Chondrocyte (in vitro differentiated cells): ENCODE measurements around the gene PSTPIP1. TPM values are rescaled to one million over a fixed set of nuclear protein-coding genes. Genes with fewer than 3 reads are reported as not detected.
A peak's percentile ranks its signal among the peaks of the same experiment; 100 is the strongest.

ENCODE experiments used
- DNase-seq: peaks from one replicate; pipeline ENCODE4 v3.0.0; 2021; ENCODE audit warnings: mixed read lengths, low spot score
- H3K27ac Mint-ChIP-seq: one replicate; pipeline ENCODE4 v1.8.0; 2021; ENCODE audit warnings: mild to moderate bottlenecking, moderate library complexity, mixed read lengths; ENCODE audit not compliant: unreplicated experiment
- H3K27me3 Mint-ChIP-seq: 2 replicates; pipeline ENCODE4 v1.8.0; 2021; ENCODE audit warnings: low read depth, mixed read lengths
- H3K36me3 Mint-ChIP-seq: 2 replicates; pipeline ENCODE4 v1.8.0; 2021; ENCODE audit warnings: low read depth, mixed read lengths
- H3K4me1 Mint-ChIP-seq: 2 replicates; pipeline ENCODE4 v1.8.0; 2021; ENCODE audit warnings: low read depth, mild to moderate bottlenecking, mixed read lengths
- H3K4me3 Mint-ChIP-seq: one replicate; pipeline ENCODE4 v1.8.0; 2021; ENCODE audit warnings: mild to moderate bottlenecking, moderate library complexity, mixed read lengths; ENCODE audit not compliant: unreplicated experiment
- H3K9me3 Mint-ChIP-seq: 2 replicates; pipeline ENCODE4 v1.8.0; 2021; ENCODE audit warnings: low read depth, mixed read lengths
- total RNA-seq: library from RNA; stranded (reverse); gene quantifications from 3 replicates; pipeline ENCODE4 v1.2.1, GENCODE V29; 2021
- TF ChIP-seq, protein P1 (sequence below): fragments of 200-600 bp; sonication (generic); IDR thresholded peaks from 2 replicates; pipeline ENCODE4 v1.5.0; 2021; ENCODE audit warnings: antibody characterized with exemption, mild to moderate bottlenecking, moderate library complexity

The PSTPIP1 gene
- total RNA-seq, 1 donor from 2014 or later = not detected

DNA sequence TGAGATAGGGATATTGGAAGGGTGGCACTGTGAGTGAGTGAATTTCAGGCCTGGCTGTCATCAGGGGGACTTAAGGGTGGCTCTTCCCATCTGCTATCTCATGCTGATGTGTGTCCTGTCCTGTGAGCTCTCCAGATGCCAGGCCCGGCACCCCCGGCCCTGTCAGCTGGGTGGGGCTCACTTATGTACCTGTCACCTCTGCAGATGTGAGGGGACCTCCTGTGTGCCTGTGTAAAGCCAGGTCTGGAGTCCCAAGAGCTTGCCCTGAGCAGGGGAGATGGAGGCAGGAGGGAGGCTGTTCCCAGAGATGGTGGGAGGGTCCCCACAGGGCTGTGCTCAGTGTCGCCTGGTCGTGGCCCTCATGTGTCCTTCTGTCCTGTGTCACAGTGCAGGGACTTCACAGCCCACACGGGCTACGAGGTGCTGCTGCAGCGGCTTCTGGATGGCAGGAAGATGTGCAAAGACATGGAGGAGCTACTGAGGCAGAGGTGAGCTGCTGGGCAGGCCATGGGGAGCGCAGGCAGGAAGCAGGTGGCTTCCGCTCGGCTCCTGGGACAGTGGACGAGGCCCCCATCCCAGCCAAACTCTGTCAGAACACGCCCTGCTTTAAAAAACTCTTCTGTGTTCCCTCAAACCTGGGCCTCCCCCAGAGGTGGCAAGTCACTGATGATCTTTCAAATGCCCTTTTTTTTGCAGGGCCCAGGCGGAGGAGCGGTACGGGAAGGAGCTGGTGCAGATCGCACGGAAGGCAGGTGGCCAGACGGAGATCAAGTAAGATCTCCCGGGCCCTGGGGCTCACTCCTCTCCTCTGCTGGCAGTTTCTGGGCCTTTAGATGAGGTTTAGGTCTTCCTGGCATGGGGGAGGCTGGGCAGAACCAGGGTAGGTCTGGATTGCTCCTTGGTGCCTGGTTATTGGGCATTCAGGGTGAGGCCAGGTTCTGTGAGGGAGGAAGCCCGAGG, 23.1 kb downstream of the PSTPIP1 start:
- peaks cover 16% of the 10 kb centered on the region for H3K4me1 Mint-ChIP-seq

DNA sequence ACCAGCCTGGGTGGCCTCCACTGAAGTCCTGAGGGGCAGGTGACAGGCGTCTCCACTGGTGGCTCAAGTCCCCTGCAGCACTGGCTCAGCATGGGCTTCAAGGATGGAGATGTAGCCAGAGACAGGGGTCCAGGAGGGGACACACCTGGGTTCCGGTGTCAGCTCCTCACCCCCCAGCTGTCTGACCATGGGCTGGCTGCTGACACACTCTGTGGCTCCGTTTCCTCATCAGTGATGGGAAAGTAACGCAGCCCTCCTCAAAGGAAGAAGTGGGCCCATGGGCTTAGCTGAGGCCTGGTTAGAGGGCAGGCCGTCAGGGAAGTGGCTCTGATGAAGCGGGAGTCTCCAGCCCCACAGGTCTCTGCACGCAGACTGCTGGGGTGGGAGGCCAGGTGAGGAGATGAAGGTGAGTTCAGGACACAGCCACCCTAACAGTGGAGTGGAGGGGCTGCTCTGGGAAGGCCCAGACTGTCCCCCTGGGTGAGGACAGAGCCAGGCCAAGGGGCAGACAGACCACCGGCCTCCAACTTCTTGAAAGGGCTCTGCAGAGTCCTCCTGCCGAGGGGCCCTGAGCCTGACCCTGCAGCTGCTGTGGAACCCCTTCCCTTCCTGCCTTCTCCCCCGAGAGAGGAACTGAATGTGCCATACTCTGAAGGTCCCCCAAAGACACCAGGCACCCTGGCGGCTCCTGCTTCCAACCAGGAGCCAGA, 24.0 kb downstream of the PSTPIP1 start:
- TF ChIP-seq, protein P1, sequence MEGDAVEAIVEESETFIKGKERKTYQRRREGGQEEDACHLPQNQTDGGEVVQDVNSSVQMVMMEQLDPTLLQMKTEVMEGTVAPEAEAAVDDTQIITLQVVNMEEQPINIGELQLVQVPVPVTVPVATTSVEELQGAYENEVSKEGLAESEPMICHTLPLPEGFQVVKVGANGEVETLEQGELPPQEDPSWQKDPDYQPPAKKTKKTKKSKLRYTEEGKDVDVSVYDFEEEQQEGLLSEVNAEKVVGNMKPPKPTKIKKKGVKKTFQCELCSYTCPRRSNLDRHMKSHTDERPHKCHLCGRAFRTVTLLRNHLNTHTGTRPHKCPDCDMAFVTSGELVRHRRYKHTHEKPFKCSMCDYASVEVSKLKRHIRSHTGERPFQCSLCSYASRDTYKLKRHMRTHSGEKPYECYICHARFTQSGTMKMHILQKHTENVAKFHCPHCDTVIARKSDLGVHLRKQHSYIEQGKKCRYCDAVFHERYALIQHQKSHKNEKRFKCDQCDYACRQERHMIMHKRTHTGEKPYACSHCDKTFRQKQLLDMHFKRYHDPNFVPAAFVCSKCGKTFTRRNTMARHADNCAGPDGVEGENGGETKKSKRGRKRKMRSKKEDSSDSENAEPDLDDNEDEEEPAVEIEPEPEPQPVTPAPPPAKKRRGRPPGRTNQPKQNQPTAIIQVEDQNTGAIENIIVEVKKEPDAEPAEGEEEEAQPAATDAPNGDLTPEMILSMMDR = no peak
- H3K27me3 Mint-ChIP-seq = no peaks in the 10 kb centered on the region
- no peaks in the 10 kb centered on the region for H3K9me3 Mint-ChIP-seq
- peaks cover 16% of the 10 kb centered on the region for H3K4me1 Mint-ChIP-seq
- peak; percentile 69 for DNase-seq
- no peak overlapping the region for H3K27ac Mint-ChIP-seq
- peaks cover 2% of the 10 kb centered on the region for H3K36me3 Mint-ChIP-seq
- no peak overlapping the region for H3K4me3 Mint-ChIP-seq

More for the DNA sequence above, 23.1 kb downstream of the PSTPIP1 start:
- DNase-seq = peak; percentile 84
- no peaks in the 10 kb centered on the region for H3K27me3 Mint-ChIP-seq
- H3K27ac Mint-ChIP-seq = no peak overlapping the region
- TF ChIP-seq, protein P1 = no peak
- H3K36me3 Mint-ChIP-seq = peaks cover 2% of the 10 kb centered on the region
- H3K4me3 Mint-ChIP-seq = no peak overlapping the region
- H3K9me3 Mint-ChIP-seq = no peaks in the 10 kb centered on the region

DNA sequence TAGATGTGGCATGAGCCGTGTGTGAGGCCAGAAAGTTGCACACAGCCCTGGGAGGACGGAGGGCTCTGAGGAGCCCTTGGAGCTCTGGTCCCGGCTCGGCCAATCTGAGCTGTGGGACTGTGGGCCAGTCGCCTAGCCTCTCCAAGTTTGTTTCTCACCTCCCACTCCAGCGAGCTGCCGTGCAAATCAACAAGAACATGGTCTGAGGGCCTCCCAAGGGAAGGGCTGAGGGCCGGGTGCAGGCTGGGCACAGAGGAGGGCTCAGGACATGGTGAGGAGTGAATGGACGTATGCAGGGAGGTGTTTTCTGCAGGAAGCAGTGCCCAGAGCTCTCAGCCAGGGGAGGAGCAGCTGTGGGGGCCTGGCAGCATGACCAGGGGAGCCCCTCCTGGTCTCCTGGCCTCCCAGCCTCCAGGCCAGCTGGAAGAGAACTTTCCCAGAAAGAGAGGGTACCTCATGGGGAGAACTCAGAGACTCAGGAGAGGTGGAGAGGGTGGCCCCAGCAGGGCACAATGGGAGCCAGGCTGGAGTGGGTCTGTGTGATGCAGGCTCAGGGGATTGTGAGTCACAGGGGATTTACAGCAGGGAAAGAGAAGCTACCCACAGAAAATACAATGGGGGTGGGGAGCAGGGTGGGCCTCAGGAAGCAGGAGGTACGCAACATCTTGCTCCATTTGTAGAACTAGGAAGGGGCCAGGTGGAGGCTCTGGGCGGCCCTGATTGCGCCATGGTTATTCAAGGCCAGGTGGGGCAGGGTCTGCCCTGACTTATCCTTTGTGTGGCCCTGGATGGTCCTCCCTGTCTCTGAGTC, 24.8 kb downstream of the PSTPIP1 start:
- peaks cover 19% of the 10 kb centered on the region for H3K4me1 Mint-ChIP-seq
- no peaks in the 10 kb centered on the region for H3K27me3 Mint-ChIP-seq
- no peak overlapping the region for H3K27ac Mint-ChIP-seq
- TF ChIP-seq, protein P1 = no peak
- H3K36me3 Mint-ChIP-seq = peaks cover 2% of the 10 kb centered on the region
- no peak overlapping the region for H3K4me3 Mint-ChIP-seq
- peak; percentile 53 for DNase-seq
- H3K9me3 Mint-ChIP-seq = no peaks in the 10 kb centered on the region

DNA sequence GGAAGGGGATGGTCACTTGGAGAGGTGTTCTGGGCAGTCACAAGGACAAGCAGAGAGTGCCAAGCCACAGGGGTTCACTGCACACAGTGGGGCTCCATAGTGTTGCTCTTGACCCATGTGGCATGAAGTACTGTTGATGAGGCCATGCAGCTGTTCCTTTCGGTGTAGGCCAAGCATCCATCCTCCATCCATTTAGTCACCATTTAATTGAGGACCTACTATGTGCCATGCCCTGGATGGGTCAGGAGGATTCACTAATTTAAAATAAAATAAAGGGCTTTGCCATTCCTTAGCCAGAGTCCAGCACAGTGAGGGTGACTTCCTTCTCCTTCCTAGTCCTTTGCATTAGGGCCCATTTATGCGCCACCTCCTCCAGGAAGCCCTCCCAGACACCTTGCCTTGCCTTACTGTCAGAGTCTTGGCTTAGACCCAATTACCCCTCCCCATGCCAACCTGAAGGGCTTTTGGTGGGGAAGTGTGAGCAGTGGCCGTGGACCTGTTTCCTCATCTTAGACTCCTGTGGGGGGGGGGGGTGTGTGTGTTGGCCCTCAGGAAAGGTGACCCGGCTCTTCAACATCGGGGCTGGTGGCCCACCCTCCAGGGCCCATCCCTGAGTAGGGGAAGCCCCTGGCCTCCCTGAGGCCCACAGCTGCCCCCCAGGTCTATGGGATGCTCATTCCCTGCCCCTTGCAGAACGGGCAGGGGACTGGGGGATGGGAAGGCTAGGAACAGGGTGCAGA, 25.6 kb downstream of the PSTPIP1 start:
- H3K4me3 Mint-ChIP-seq = no peak overlapping the region
- H3K27me3 Mint-ChIP-seq = no peaks in the 10 kb centered on the region
- H3K4me1 Mint-ChIP-seq = peaks cover 19% of the 10 kb centered on the region
- H3K9me3 Mint-ChIP-seq = no peaks in the 10 kb centered on the region
- TF ChIP-seq, protein P1 = no peak
- H3K27ac Mint-ChIP-seq = no peak overlapping the region
- H3K36me3 Mint-ChIP-seq = no peaks in the 10 kb centered on the region
- DNase-seq = peak; percentile 53
